ENCODE measurements around the gene TM9SF4.
A peak's percentile ranks its signal among the peaks of the same experiment; 100 is the strongest.

TM9SF4 gene

GRCh38 chr20:32132911-32133549, 23.5 kb downstream of the TM9SF4 start:
- no peak for DNase-seq

- no peak for DNase-seq
Observed at GRCh38 chr20:32134026-32134425, 24.5 kb downstream of the TM9SF4 start.

GRCh38 chr20:32135983-32136515, 26.5 kb downstream of the TM9SF4 start:
- DNase-seq = no peak

GRCh38 chr20:32138921-32139320, 29.4 kb downstream of the TM9SF4 start:
- DNase-seq = no peak

- DNase-seq = no peak
Observed at GRCh38 chr20:32139947-32140346, 30.4 kb downstream of the TM9SF4 start.

- DNase-seq = no peak
Observed at GRCh38 chr20:32140603-32141002, 31.1 kb downstream of the TM9SF4 start.

- DNase-seq = no peak
Observed at GRCh38 chr20:32141465-32141980, 32.0 kb downstream of the TM9SF4 start.

GRCh38 chr20:32142088-32142487, 32.6 kb downstream of the TM9SF4 start:
- no peak for DNase-seq

GRCh38 chr20:32142991-32143390, 33.5 kb downstream of the TM9SF4 start:
- DNase-seq = no peak

GRCh38 chr20:32144898-32145662, 35.6 kb downstream of the TM9SF4 start:
- no peak for DNase-seq

GRCh38 chr20:32149566-32150170, 40.2 kb downstream of the TM9SF4 start:
- DNase-seq = no peak

GRCh38 chr20:32150291-32150848, 40.9 kb downstream of the TM9SF4 start:
- no peak for DNase-seq

GRCh38 chr20:32152421-32153155, 43.1 kb downstream of the TM9SF4 start:
- DNase-seq = no peak

GRCh38 chr20:32153156-32153665, 43.7 kb downstream of the TM9SF4 start:
- DNase-seq = no peak

GRCh38 chr20:32153771-32154170, 44.3 kb downstream of the TM9SF4 start:
- DNase-seq = no peak

- peak; percentile 20 for DNase-seq
Observed at GRCh38 chr20:32155017-32155981, 45.8 kb downstream of the TM9SF4 start.

- DNase-seq = no peak
Observed at GRCh38 chr20:32157611-32158010, 48.1 kb downstream of the TM9SF4 start.

- DNase-seq = no peak
Observed at GRCh38 chr20:32158351-32158750, 48.8 kb downstream of the TM9SF4 start.

- DNase-seq = no peak
Observed at GRCh38 chr20:32158943-32159660, 49.6 kb downstream of the TM9SF4 start.

GRCh38 chr20:32159766-32160221, 50.3 kb downstream of the TM9SF4 start:
- DNase-seq = no peak

Measured in activated CD4-positive, alpha-beta T cell treated with anti-CD3 and anti-CD28 coated beads, Interleukin-2, Interleukin-6, amounts not matched to agents 100 ng/mL and 50 ng/mL, durations not matched to agents 16 hours and 8 hours (primary cell).